ENCODE data around the gene ABL2.
"Not testable (repeated sequence)": the region's sequence is repeated elsewhere in the genome, so short reads cannot be mapped to it uniquely, and the experiment has no call there.

Gene ABL2

GRCh38 chr1:179217943-179218507 is 11.5 kb downstream of the ABL2 start:
- no peak for DNase-seq (ENCODE audit: low read depth)

- DNase-seq (ENCODE audit: low read depth) = not testable (repeated sequence)
These were observed 16.2 kb downstream of the ABL2 start for GRCh38 chr1:179213317-179213716.

GRCh38 chr1:179208681-179209477 is 20.6 kb downstream of the ABL2 start:
- DNase-seq (ENCODE audit: low read depth) = no peak

- no peak for DNase-seq (ENCODE audit: low read depth)
These were observed 22.7 kb downstream of the ABL2 start for GRCh38 chr1:179206812-179207211.

- DNase-seq (ENCODE audit: low read depth) = no peak
These were observed 24.2 kb downstream of the ABL2 start for GRCh38 chr1:179205284-179205683.

- no peak for DNase-seq (ENCODE audit: low read depth)
These were observed 27.3 kb downstream of the ABL2 start for GRCh38 chr1:179202161-179202560.

GRCh38 chr1:179200586-179200985 is 28.9 kb downstream of the ABL2 start:
- DNase-seq (ENCODE audit: low read depth) = no peak

- DNase-seq (ENCODE audit: low read depth) = no peak
These were observed 31.7 kb downstream of the ABL2 start for GRCh38 chr1:179197690-179198297.

- not testable (repeated sequence) for DNase-seq (ENCODE audit: low read depth)
These were observed 33.6 kb downstream of the ABL2 start for GRCh38 chr1:179195857-179196256.

- DNase-seq (ENCODE audit: low read depth) = no peak
These were observed 34.1 kb downstream of the ABL2 start for GRCh38 chr1:179195376-179195775.

- no peak for DNase-seq (ENCODE audit: low read depth)
These were observed 35.4 kb downstream of the ABL2 start for GRCh38 chr1:179194068-179194537.

- no peak for DNase-seq (ENCODE audit: low read depth)
These were observed 38.6 kb downstream of the ABL2 start for GRCh38 chr1:179190861-179191260.

- no peak for DNase-seq (ENCODE audit: low read depth)
These were observed 41.6 kb downstream of the ABL2 start for GRCh38 chr1:179187735-179188471.

- DNase-seq (ENCODE audit: low read depth) = no peak
These were observed 42.4 kb downstream of the ABL2 start for GRCh38 chr1:179187043-179187442.

GRCh38 chr1:179184403-179184802 is 45.1 kb downstream of the ABL2 start:
- no peak for DNase-seq (ENCODE audit: low read depth)

- DNase-seq (ENCODE audit: low read depth) = no peak
These were observed 45.6 kb downstream of the ABL2 start for GRCh38 chr1:179183857-179184256.

GRCh38 chr1:179178950-179179349 is 50.5 kb downstream of the ABL2 start:
- DNase-seq (ENCODE audit: low read depth) = no peak

- DNase-seq (ENCODE audit: low read depth) = no peak
These were observed 51.3 kb downstream of the ABL2 start for GRCh38 chr1:179178183-179178582.

GRCh38 chr1:179177615-179178014 is 51.9 kb downstream of the ABL2 start:
- DNase-seq (ENCODE audit: low read depth) = no peak

GRCh38 chr1:179177182-179177581 is 52.3 kb downstream of the ABL2 start:
- no peak for DNase-seq (ENCODE audit: low read depth)

GRCh38 chr1:179175011-179175841 is 54.3 kb downstream of the ABL2 start:
- no peak for DNase-seq (ENCODE audit: low read depth)

GRCh38 chr1:179170468-179170770 is 59.1 kb downstream of the ABL2 start:
- DNase-seq (ENCODE audit: low read depth) = not testable (repeated sequence)
